NCI-H146 treated with DMSO at 0.1 percent for 48 hours (cell line): ENCODE measurements around the gene CSAG2.
"Not testable (repeated sequence)": the region's sequence is repeated elsewhere in the genome, so short reads cannot be mapped to it uniquely, and the experiment has no call there.

ENCODE experiments used
- DNase-seq: peaks from one replicate; lab custom pipeline; 2025; ENCODE audit not compliant: unreplicated experiment; lab: John Stamatoyannopoulos, UW

Gene CSAG2, protein sequence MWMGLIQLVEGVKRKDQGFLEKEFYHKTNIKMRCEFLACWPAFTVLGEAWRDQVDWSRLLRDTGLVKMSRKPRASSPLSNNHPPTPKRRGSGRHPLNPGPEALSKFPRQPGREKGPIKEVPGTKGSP

GRCh38 chrX:152709173-152709572 lies at the start of gene CSAG2:
CSAG2 (minus strand) TSS chrX:152709273; CDS start chrX:152709112, 161 bp downstream.
- DNase-seq: not testable (repeated sequence)

GRCh38 chrX:152754871-152755270 lies 45.8 kb upstream of the CSAG2 start:
- DNase-seq: not testable (repeated sequence)

DNA sequence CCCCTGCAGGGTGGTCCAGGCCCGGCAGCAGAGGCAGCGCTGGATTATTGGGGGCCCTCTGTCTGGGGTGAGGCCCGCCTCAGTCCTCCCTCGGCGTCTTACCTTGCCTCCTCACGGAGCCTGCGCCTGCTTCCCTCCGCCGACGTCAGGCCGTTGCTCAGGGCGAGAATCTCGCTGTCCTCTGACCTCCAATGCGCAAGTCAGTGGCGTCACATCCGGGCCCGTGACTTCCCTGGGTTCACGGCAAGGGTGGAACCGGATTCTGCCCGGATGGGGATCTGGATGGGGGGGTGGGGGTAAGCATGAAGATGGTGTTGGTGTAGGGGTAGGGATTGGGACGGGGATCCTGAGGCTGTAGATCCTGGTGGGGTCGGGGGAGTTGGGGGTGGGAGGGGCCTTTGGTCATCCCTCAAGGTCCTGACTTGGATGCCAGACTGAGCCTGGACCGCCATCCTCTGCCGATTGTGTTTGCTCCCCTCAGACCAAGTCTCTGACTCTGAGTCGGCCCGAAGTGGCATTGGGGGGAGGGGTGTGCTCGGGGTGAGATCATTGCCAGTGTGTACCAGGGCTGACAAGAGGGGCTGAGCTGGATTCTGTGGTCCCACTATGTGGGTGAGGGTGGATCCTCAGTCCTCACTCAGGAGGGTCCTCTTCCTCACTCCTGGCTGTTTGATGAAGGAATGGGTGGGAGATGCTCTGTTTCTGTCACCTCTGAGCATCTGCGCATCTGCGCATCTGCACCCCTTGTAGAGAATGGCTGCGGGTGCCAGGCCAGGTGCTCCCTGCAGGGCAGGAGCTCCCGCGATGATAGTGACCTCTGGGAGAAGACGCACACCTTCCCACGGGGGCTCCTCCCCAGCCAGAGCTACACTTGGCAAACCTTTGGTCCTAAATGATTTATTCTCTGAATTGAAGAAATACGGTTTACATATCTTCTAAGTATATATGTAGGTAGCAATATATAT lies 44.9 kb upstream of the CSAG2 start, which contains the start of gene MAGEA2:
Gene MAGEA2, minus strand, starts transcription at position 157 of the 965 bp plus-strand sequence. CDS start 2,479 bp downstream, outside the sequence.
- not testable (repeated sequence) for DNase-seq

DNA sequence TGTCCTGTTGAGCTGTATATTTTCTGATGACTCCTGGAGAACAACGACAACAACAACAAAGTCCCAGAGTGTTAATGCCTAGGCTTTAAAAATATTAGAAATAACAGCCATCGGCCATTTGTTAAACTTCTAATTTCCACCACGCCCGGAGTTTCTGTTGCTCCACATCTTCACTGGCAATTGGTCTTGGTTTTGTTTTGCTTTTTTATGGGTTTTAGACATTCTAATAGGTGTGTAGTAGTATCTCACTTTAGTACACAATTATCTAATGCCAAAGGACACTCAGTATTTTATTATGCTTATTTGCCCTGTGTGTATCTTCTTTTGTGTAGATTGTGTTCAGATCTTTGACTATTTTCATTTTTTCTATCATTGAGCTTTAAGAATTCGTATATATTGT lies 29.5 kb upstream of the CSAG2 start:
- no peak for DNase-seq

GRCh38 chrX:152736528-152736927 lies 27.5 kb upstream of the CSAG2 start:
- DNase-seq: not testable (repeated sequence)

GRCh38 chrX:152735860-152736511 lies 26.9 kb upstream of the CSAG2 start:
- no peak for DNase-seq

GRCh38 chrX:152735101-152735500 lies 26.0 kb upstream of the CSAG2 start:
- DNase-seq: no peak

DNA sequence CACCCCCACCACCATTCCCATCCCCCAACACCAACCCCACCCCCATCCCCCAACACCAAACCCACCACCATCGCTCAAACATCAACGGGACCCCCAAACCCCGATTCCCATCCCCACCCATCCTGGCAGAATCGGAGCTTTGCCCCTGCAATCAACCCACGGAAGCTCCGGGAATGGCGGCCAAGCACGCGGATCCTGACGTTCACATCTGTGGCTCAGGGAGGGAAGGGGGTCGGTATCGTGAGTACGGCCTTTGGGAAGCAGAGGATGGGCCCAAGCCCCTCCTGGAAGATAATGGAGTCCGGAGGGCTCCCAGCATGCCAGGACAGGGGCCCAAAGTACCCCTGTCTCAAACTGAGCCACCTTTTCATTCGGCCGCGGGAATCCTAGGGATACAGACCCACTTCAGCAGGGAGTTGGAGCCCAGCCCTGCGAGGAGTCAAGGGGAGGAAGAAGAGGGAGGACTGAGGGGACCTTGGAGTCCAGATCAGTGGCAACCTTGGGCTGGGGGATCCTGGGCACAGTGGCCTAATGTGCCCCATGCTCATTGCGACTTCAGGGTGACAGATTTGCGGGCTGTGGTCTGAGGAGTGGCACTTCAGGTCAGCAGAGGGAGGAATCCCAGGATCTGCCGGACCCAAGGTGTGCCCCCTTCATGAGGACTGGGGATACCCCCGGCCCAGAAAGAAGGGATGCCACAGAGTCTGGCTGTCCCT lies 25.2 kb upstream of the CSAG2 start:
- DNase-seq: not testable (repeated sequence)

- DNase-seq: peak; percentile 39
These were observed 24.3 kb upstream of the CSAG2 start, which contains the start of the genes CSAG1 and MAGEA12 for GRCh38 chrX:152733261-152733975. CSAG1 (minus strand) TSS chrX:152733721; CDS start chrX:152732460, 1,261 bp downstream. MAGEA12 (plus strand) TSS chrX:152733757; CDS start chrX:152736162, 2,405 bp downstream.

GRCh38 chrX:152725409-152725808 lies 16.3 kb upstream of the CSAG2 start:
- no peak for DNase-seq

DNA sequence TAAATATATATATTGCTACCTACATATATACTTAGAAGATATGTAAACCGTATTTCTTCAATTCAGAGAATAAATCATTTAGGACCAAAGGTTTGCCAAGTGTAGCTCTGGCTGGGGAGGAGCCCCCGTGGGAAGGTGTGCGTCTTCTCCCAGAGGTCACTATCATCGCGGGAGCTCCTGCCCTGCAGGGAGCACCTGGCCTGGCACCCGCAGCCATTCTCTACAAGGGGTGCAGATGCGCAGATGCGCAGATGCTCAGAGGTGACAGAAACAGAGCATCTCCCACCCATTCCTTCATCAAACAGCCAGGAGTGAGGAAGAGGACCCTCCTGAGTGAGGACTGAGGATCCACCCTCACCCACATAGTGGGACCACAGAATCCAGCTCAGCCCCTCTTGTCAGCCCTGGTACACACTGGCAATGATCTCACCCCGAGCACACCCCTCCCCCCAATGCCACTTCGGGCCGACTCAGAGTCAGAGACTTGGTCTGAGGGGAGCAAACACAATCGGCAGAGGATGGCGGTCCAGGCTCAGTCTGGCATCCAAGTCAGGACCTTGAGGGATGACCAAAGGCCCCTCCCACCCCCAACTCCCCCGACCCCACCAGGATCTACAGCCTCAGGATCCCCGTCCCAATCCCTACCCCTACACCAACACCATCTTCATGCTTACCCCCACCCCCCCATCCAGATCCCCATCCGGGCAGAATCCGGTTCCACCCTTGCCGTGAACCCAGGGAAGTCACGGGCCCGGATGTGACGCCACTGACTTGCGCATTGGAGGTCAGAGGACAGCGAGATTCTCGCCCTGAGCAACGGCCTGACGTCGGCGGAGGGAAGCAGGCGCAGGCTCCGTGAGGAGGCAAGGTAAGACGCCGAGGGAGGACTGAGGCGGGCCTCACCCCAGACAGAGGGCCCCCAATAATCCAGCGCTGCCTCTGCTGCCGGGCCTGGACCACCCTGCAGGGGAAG lies 5.0 kb upstream of the CSAG2 start, which contains the start of gene MAGEA2B:
Gene MAGEA2B, plus strand, starts transcription at position 814 of the 973 bp plus-strand sequence. CDS start 2,479 bp downstream, outside the sequence.
- not testable (repeated sequence) for DNase-seq

DNA sequence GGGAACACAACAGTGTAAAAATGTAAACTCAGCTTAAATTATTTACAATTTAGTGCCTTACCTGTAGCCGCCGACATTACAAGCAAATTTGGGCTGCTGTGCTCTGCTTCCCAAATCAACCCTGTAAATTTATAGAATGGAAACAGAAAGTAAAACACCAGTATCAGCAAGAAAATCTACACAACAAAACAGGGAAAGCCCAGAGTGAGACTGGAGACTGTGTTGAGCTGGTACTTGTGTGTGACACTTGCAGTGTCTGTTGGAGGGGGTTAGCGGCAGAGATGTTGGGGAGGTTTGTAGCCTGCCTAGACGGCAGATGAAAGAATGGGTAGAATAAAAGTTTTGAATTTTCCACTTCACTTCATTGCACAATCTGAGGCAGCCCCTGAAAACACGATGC lies 4.1 kb upstream of the CSAG2 start:
- not testable (repeated sequence) for DNase-seq

- DNase-seq: not testable (repeated sequence)
These were observed 2.6 kb downstream of the CSAG2 start for GRCh38 chrX:152706500-152706899.

- DNase-seq: not testable (repeated sequence)
These were observed 8.7 kb downstream of the CSAG2 start for GRCh38 chrX:152700390-152700789.

DNA sequence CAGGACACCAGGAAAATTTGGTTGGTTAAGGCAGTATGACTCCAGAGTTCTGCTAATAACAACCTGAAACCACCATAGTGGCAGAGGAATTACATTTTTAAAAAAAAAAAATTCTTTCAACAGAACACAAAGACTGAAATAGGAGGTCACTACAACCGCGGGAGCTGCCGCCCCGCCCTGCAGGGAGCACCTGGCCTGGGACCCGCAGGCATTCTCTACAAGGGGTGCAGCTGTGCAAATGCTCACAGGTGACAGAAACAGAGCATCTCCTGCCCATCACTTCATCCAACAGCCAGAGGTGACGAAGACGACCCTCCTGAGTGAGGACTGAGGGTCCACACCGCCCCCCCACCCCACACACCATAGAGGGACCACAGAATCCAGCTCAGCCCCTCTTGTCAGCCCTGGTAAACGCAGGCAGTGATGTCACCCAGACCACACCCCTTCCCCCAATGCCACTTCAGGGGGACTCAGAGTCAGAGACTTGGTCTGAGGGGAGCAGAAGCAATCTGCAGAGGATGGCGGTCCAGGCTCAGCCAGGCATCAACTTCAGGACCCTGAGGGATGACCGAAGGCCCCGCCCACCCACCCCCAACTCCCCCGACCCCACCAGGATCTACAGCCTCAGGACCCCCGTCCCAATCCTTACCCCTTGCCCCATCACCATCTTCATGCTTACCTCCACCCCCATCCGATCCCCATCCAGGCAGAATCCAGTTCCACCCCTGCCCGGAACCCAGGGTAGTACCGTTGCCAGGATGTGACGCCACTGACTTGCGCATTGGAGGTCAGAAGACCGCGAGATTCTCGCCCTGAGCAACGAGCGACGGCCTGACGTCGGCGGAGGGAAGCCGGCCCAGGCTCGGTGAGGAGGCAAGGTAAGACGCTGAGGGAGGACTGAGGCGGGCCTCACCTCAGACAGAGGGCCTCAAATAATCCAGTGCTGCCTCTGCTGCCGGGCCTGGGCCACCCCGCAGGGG lies 10.8 kb downstream of the CSAG2 start, which contains the start of gene MAGEA3:
Gene MAGEA3, plus strand, starts transcription at position 843 of the 980 bp plus-strand sequence. CDS start 2,039 bp downstream, outside the sequence.
- DNase-seq: not testable (repeated sequence)

GRCh38 chrX:152681012-152681411 lies 28.1 kb downstream of the CSAG2 start:
- DNase-seq: not testable (repeated sequence)

DNA sequence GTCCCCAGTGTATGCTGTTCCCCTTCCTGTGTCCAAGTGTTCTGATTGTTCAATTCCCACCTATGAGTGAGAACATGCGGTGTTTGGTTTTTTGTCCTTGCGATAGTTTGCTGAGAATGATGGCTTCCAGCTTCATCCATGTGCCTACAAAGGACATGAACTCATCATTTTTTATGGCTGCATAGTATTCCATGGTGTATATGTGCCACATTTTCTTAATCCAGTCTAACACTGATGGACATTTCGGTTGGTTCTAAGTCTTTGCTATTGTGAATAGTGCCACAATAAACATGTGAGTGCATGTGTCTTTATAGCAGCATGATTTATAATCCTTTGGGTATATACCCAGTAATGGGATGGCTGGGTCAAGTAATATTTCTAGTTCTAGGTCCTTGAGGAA lies 34.4 kb downstream of the CSAG2 start:
- not testable (repeated sequence) for DNase-seq
